Activated T-cell treated with anti-CD3 and anti-CD28 coated beads, Interleukin-2, amount 50 U/mL, for 24 hours (primary cell): ENCODE data around the gene FAM234A.
"Not testable (repeated sequence)": the region's sequence is repeated elsewhere in the genome, so short reads cannot be mapped to it uniquely, and the experiment has no call there.

Source experiments
- DNase-seq: peaks from one replicate; pipeline ENCODE4 v3.0.0-alpha.2; 2020
- H3K27ac Mint-ChIP-seq: 2 replicates; pipeline ENCODE4 v1.8.0; 2020; ENCODE audit warnings: mild to moderate bottlenecking, mixed read lengths
- H3K27me3 Mint-ChIP-seq: 2 replicates; pipeline ENCODE4 v1.8.0; 2020; ENCODE audit warnings: mixed read lengths
- H3K36me3 Mint-ChIP-seq: 2 replicates; pipeline ENCODE4 v1.8.0; 2020; ENCODE audit warnings: low read depth, mixed read lengths
- H3K4me1 Mint-ChIP-seq: 2 replicates; pipeline ENCODE4 v1.8.0; 2020; ENCODE audit warnings: low read depth, mixed read lengths
- H3K4me3 Mint-ChIP-seq: 2 replicates; pipeline ENCODE4 v1.8.0; 2020; ENCODE audit warnings: mild to moderate bottlenecking, moderate library complexity, mixed read lengths
- H3K9me3 Mint-ChIP-seq: 2 replicates; pipeline ENCODE4 v1.8.0; 2020; ENCODE audit warnings: mixed read lengths

Gene FAM234A

GRCh38 chr16:252366-253337 lies 18.0 kb downstream of the FAM234A start:
- no peaks in the 10 kb centered on the region for H3K9me3 Mint-ChIP-seq
- peak; percentile 46 for DNase-seq
- H3K4me1 Mint-ChIP-seq: peaks cover 35% of the 10 kb centered on the region
- H3K36me3 Mint-ChIP-seq: peaks cover 37% of the 10 kb centered on the region
- H3K4me3 Mint-ChIP-seq: peak overlapping the region; percentile 61
- no peaks in the 10 kb centered on the region for H3K27me3 Mint-ChIP-seq
- H3K27ac Mint-ChIP-seq: peak overlapping the region; percentile 76

- no peaks in the 10 kb centered on the region for H3K9me3 Mint-ChIP-seq
- no peak overlapping the region for H3K27ac Mint-ChIP-seq
- DNase-seq: no peak
- no peaks in the 10 kb centered on the region for H3K27me3 Mint-ChIP-seq
- peaks cover 37% of the 10 kb centered on the region for H3K36me3 Mint-ChIP-seq
- H3K4me3 Mint-ChIP-seq: no peak overlapping the region
- H3K4me1 Mint-ChIP-seq: peaks cover 33% of the 10 kb centered on the region
These were observed 19.2 kb downstream of the FAM234A start for GRCh38 chr16:253833-254232.

GRCh38 chr16:254461-254860 lies 19.8 kb downstream of the FAM234A start:
- DNase-seq: no peak
- Mint-ChIP-seq H3K27ac (no peak overlapping the region), H3K36me3 (peaks cover 43% of the 10 kb centered on the region), H3K9me3 (no peaks in the 10 kb centered on the region), H3K4me3 (no peak overlapping the region), H3K27me3 (no peaks in the 10 kb centered on the region), H3K4me1 (peaks cover 39% of the 10 kb centered on the region)

- Mint-ChIP-seq H3K36me3 (peaks cover 45% of the 10 kb centered on the region), H3K4me1 (peaks cover 39% of the 10 kb centered on the region), H3K4me3 (no peak overlapping the region), H3K27ac (no peak overlapping the region), H3K27me3 (no peaks in the 10 kb centered on the region), H3K9me3 (no peaks in the 10 kb centered on the region)
- DNase-seq: no peak
These were observed 20.6 kb downstream of the FAM234A start for GRCh38 chr16:255183-255582.

DNA sequence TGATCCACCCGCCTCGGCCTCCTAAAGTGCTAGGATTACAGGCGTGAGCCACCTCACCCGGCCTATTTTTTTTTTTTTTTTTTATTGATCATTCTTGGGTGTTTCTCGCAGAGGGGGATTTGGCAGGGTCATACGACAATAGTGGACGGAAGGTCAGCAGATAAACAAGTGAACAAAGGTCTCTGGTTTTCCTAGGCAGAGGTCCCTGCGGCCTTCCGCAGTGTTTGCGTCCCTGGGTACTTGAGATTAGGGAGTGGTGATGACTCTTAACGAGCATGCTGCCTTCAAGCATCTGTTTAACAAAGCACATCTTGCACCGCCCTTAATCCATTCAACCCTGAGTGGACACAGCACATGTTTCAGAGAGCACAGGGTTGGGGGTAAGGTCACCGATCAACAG lies 23.5 kb downstream of the FAM234A start:
- DNase-seq, H3K9me3 Mint-ChIP-seq, H3K4me3 Mint-ChIP-seq, H3K27ac Mint-ChIP-seq, H3K27me3 Mint-ChIP-seq: not testable (repeated sequence)
- peaks cover 23% of the 10 kb centered on the region for H3K4me1 Mint-ChIP-seq
- H3K36me3 Mint-ChIP-seq: peaks cover 57% of the 10 kb centered on the region

GRCh38 chr16:259226-259625 lies 24.6 kb downstream of the FAM234A start:
- H3K36me3 Mint-ChIP-seq: peaks cover 57% of the 10 kb centered on the region
- no peak overlapping the region for H3K27ac Mint-ChIP-seq
- H3K4me1 Mint-ChIP-seq: peaks cover 14% of the 10 kb centered on the region
- DNase-seq: no peak
- H3K27me3 Mint-ChIP-seq: no peaks in the 10 kb centered on the region
- H3K4me3 Mint-ChIP-seq: no peak overlapping the region
- no peaks in the 10 kb centered on the region for H3K9me3 Mint-ChIP-seq

DNA sequence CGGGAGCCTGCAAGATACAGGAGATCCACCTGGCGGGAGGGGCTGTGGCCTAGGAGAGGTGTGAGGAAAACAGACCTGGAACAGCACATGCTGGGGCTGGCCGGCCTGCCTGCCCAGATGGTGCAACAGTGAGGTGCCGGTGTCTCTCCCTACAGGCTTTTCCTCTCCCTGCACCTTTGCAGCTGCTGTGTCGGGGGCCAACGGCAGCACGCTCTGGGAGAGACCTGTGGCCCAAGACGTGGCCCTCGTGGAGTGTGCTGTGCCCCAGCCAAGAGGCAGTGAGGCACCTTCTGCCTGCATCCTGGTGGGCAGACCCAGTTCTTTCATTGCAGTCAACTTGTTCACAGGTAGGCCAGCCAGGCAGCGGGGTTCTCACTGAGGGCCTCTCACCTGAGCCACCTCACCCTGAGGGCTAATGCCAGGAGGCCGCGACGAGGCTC lies 25.2 kb downstream of the FAM234A start:
- Mint-ChIP-seq H3K9me3 (no peaks in the 10 kb centered on the region), H3K36me3 (peaks cover 52% of the 10 kb centered on the region)

DNA sequence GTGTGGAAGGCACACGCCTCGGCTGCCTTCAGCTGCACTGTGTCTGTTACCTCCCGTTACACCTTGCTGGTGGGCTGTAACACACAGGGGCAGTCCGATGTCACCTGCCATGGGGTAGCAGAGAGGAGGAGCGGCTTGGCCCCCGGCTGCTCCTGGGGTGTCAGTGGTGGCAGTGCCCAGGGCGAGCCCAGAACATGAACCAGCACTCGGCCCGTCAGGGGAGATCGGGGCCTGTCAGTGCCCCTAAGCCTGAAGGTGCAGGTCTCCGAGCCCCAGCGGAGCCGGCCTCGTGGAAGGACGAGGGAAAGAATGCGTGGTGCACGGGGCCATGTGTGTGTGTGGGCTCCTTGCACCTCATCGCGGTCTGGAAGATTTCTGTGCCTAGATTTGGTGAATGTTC lies 25.7 kb downstream of the FAM234A start:
- Mint-ChIP-seq H3K36me3 (peaks cover 50% of the 10 kb centered on the region), H3K4me1 (peaks cover 10% of the 10 kb centered on the region), H3K4me3 (no peak overlapping the region), H3K9me3 (no peaks in the 10 kb centered on the region), H3K27me3 (no peaks in the 10 kb centered on the region), H3K27ac (no peak overlapping the region)
- DNase-seq: no peak

More for the DNA sequence above, 25.2 kb downstream of the FAM234A start:
- no peak overlapping the region for H3K27ac Mint-ChIP-seq
- H3K27me3 Mint-ChIP-seq: no peaks in the 10 kb centered on the region
- no peak overlapping the region for H3K4me3 Mint-ChIP-seq
- DNase-seq: no peak
- H3K4me1 Mint-ChIP-seq: peaks cover 12% of the 10 kb centered on the region

GRCh38 chr16:261031-261691 lies 26.5 kb downstream of the FAM234A start:
- DNase-seq: no peak
- H3K4me1 Mint-ChIP-seq: peaks cover 8% of the 10 kb centered on the region
- no peak overlapping the region for H3K4me3 Mint-ChIP-seq
- no peaks in the 10 kb centered on the region for H3K9me3 Mint-ChIP-seq
- H3K27ac Mint-ChIP-seq: no peak overlapping the region
- no peaks in the 10 kb centered on the region for H3K27me3 Mint-ChIP-seq
- H3K36me3 Mint-ChIP-seq: peaks cover 42% of the 10 kb centered on the region

- no peak overlapping the region for H3K4me3 Mint-ChIP-seq
- no peaks in the 10 kb centered on the region for H3K27me3 Mint-ChIP-seq
- H3K9me3 Mint-ChIP-seq: no peaks in the 10 kb centered on the region
- no peak overlapping the region for H3K27ac Mint-ChIP-seq
- H3K4me1 Mint-ChIP-seq: peaks cover 8% of the 10 kb centered on the region
- peaks cover 41% of the 10 kb centered on the region for H3K36me3 Mint-ChIP-seq
- no peak for DNase-seq
These were observed 27.6 kb downstream of the FAM234A start for GRCh38 chr16:262121-262745.

DNA sequence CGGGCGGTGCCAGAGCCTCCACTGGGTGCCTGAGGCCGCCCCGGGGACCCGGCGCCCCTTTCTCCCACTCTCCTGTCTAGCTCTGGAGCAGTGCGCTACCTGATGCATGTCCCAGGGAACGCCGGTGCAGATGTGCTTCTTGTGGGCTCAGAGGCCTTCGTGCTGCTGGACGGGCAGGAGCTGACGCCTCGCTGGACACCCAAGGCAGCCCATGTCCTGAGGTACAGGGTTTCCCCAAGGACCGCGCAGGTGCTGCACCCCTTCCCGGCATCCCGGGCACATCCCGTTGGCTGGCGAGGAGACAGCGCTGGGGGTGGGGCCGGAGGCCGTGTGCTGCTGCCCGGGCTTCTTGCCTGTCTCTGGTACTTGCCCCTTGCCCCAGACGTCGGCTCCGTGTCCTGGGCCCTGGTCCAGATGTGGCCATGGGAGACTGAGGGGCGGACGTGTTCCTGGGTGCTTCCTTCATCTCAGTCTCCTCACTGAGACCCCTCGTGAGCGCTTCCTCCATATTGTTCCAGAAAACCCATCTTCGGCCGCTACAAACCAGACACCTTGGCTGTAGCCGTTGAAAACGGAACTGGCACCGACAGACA lies 28.7 kb downstream of the FAM234A start:
- peaks cover 37% of the 10 kb centered on the region for H3K36me3 Mint-ChIP-seq
- no peak overlapping the region for H3K27ac Mint-ChIP-seq
- no peak overlapping the region for H3K4me3 Mint-ChIP-seq
- no peaks in the 10 kb centered on the region for H3K9me3 Mint-ChIP-seq
- no peaks in the 10 kb centered on the region for H3K27me3 Mint-ChIP-seq
- peaks cover 8% of the 10 kb centered on the region for H3K4me1 Mint-ChIP-seq
- DNase-seq: no peak

DNA sequence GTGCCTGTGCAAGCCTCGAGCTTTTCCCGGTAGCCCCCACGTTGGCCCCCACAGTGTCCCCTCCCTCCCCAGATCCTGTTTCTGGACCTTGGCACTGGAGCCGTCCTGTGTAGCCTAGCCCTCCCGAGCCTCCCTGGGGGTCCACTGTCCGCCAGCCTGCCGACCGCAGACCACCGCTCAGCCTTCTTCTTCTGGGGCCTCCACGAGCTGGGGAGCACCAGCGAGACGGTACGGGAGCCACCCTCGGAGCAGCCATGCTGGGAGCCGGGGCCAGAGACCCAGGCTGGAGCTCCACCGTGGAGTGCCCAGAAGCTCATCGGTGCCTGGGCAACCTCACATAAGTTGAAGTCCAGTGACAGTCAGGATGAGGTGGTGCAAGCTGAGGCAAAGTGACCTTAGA lies 29.3 kb downstream of the FAM234A start:
- no peaks in the 10 kb centered on the region for H3K9me3 Mint-ChIP-seq
- H3K4me1 Mint-ChIP-seq: peaks cover 7% of the 10 kb centered on the region
- no peak for DNase-seq
- peaks cover 37% of the 10 kb centered on the region for H3K36me3 Mint-ChIP-seq
- H3K4me3 Mint-ChIP-seq: no peak overlapping the region
- no peak overlapping the region for H3K27ac Mint-ChIP-seq
- no peaks in the 10 kb centered on the region for H3K27me3 Mint-ChIP-seq

DNA sequence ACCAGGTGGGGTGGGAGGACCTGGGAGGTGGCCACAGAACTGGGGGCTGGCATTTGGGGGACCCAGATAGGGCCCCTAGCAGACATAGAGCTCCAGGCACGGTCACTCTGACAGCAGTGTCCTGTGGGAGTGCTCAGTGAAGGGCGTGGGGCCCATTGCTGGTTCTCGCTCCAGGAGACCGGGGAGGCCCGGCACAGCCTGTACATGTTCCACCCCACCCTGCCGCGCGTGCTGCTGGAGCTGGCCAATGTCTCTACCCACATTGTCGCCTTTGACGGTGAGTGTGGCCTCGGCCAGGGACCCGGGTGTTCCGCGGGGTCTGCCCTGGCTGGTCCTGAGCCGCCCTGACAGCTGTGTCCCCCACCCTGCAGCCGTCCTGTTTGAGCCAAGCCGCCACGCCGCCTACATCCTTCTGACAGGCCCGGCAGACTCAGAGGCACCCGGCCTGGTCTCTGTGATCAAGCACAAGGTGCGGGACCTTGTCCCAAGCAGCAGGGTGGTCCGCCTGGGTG lies 29.9 kb downstream of the FAM234A start:
- Mint-ChIP-seq H3K27ac (no peak overlapping the region), H3K4me3 (no peak overlapping the region), H3K9me3 (no peaks in the 10 kb centered on the region), H3K4me1 (peaks cover 2% of the 10 kb centered on the region), H3K27me3 (no peaks in the 10 kb centered on the region), H3K36me3 (peaks cover 31% of the 10 kb centered on the region)
- no peak for DNase-seq

- H3K27ac Mint-ChIP-seq: no peak overlapping the region
- H3K9me3 Mint-ChIP-seq: no peaks in the 10 kb centered on the region
- no peaks in the 10 kb centered on the region for H3K27me3 Mint-ChIP-seq
- DNase-seq: no peak
- peaks cover 29% of the 10 kb centered on the region for H3K36me3 Mint-ChIP-seq
- peaks cover 2% of the 10 kb centered on the region for H3K4me1 Mint-ChIP-seq
- no peak overlapping the region for H3K4me3 Mint-ChIP-seq
These were observed 30.4 kb downstream of the FAM234A start for GRCh38 chr16:265002-265529.
